Activated T-helper 1 cell treated with Interleukin-2 at 50 U/mL for 16 hours (primary cell): ENCODE results near the gene MYRIP.

Experiments used
- DNase-seq: peaks from one replicate; pipeline ENCODE4 v3.0.0-alpha.2; 2020; ENCODE audit warnings: low read depth

Gene MYRIP

GRCh38 chr3:39907981-39908380, 98.6 kb downstream of the MYRIP start:
- no peak for DNase-seq

- no peak for DNase-seq
Observed at GRCh38 chr3:39910135-39910534, 100.7 kb downstream of the MYRIP start.

- no peak for DNase-seq
Observed at GRCh38 chr3:39910826-39911464, 101.5 kb downstream of the MYRIP start.

GRCh38 chr3:39911465-39912309, 102.3 kb downstream of the MYRIP start:
- no peak for DNase-seq

GRCh38 chr3:39915027-39915426, 105.6 kb downstream of the MYRIP start:
- no peak for DNase-seq

- no peak for DNase-seq
Observed at GRCh38 chr3:39917065-39917773, 107.8 kb downstream of the MYRIP start.

GRCh38 chr3:39919281-39919680, 109.9 kb downstream of the MYRIP start:
- DNase-seq = no peak

GRCh38 chr3:39920271-39920670, 110.9 kb downstream of the MYRIP start:
- no peak for DNase-seq

- DNase-seq = no peak
Observed at GRCh38 chr3:39927479-39927878, 118.1 kb downstream of the MYRIP start.

- no peak for DNase-seq
Observed at GRCh38 chr3:39933986-39934693, 124.7 kb downstream of the MYRIP start.

- DNase-seq = no peak
Observed at GRCh38 chr3:39934696-39935095, 125.3 kb downstream of the MYRIP start.

GRCh38 chr3:39935261-39935660, 125.9 kb downstream of the MYRIP start:
- no peak for DNase-seq

GRCh38 chr3:39936848-39937247, 127.4 kb downstream of the MYRIP start:
- no peak for DNase-seq

GRCh38 chr3:39937315-39937714, 127.9 kb downstream of the MYRIP start:
- no peak for DNase-seq

- no peak for DNase-seq
Observed at GRCh38 chr3:39937874-39938273, 128.5 kb downstream of the MYRIP start.

- no peak for DNase-seq
Observed at GRCh38 chr3:39941931-39942330, 132.5 kb downstream of the MYRIP start.

GRCh38 chr3:39960515-39961191, 151.2 kb downstream of the MYRIP start:
- DNase-seq = no peak

- DNase-seq = no peak
Observed at GRCh38 chr3:39961230-39961629, 151.8 kb downstream of the MYRIP start.

GRCh38 chr3:39962581-39962980, 153.2 kb downstream of the MYRIP start:
- DNase-seq = no peak

GRCh38 chr3:39965461-39965860, 156.1 kb downstream of the MYRIP start:
- DNase-seq = no peak

- DNase-seq = no peak
Observed at GRCh38 chr3:39965997-39966396, 156.6 kb downstream of the MYRIP start.

- DNase-seq = no peak
Observed at GRCh38 chr3:39970982-39971381, 161.6 kb downstream of the MYRIP start.
